Astrocyte (in vitro differentiated cells and primary cell): ENCODE data around the gene KCNG2.

Source experiments
- CTCF ChIP-seq: IDR thresholded peaks from 2 replicates; pipeline ENCODE4 v1.5.1; 2011; ENCODE audit warnings: low read depth, mild to moderate bottlenecking, inconsistent platforms, low read length, moderate library complexity; ENCODE audit not compliant: insufficient read depth
- EZH2 ChIP-seq: IDR thresholded peaks from 2 replicates; pipeline ENCODE4 v1.6.1; 2012; ENCODE audit warnings: mild to moderate bottlenecking, low read length, inconsistent platforms; ENCODE audit not compliant: insufficient read depth

DNA sequence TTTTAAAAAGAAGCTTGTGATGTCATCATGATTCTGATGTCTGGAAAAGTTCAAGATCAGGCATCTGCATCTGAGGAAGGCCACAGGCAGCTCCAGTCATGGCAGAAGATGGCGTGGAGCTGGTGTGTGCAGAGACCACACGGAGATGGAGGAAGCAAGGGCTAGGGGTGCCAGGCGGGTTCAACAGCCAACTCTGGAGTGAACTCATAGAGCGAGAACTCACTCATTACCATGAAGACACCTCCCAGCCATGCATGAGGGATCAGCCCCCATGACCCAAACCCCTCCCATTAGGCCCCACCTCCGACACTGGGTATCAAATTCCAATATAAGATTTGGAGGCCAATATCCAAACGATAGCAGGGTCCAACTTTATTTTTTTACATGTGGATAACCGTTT is 61.6 kb downstream of the KCNG2 start:
- TF ChIP-seq CTCF (no peak), EZH2 (no peak)
